Breast epithelium (tissue), 4 donors: ENCODE data around the gene ADH7. TPM values are rescaled to one million over a fixed set of nuclear protein-coding genes. Genes with fewer than 3 reads are reported as not detected.
A peak's percentile ranks its signal among the peaks of the same experiment; 100 is the strongest.

ENCODE experiments used
- DNase-seq, 2 donors: peaks; one replicate each; pipeline ENCODE4 v3.0.0-alpha.2; 2019; ENCODE audit warnings: low spot score in 2 of 2
- H3K27ac ChIP-seq, 2 donors: fragments of 200-600 bp; sonication (generic) in 1 of 2; one replicate each; pipeline ENCODE4 v1.5.1; 2016 to 2019; ENCODE audit warnings: mild to moderate bottlenecking in 1 of 2
- H3K27me3 ChIP-seq, 2 donors: fragments of 200-600 bp; sonication (generic) in 1 of 2; one replicate each; pipeline versions ENCODE4 v1.5.1 to v1.6.0; 2017 to 2019; ENCODE audit warnings: control low read depth in 1 of 2, mild to moderate bottlenecking in 1 of 2
- H3K36me3 ChIP-seq: fragments of 200-600 bp; one replicate; pipeline ENCODE4 v1.5.1; 2019
- H3K4me1 ChIP-seq, 2 donors: fragments of 200-600 bp; sonication (generic); one replicate each; pipeline ENCODE4 v1.5.1; 2016 to 2019; ENCODE audit warnings: control low read depth in 1 of 2
- H3K4me3 ChIP-seq, 3 donors: fragments of 200-600 bp; sonication (generic); 1 replicate in 2 of 3; 2 replicates in 1 of 3; pipeline ENCODE4 v1.5.1; 2016 to 2019; ENCODE audit warnings: mild to moderate bottlenecking in 3 of 3, moderate library complexity in 2 of 3
- H3K9me3 ChIP-seq, 2 donors: fragments of 200-600 bp; sonication (generic) in 1 of 2; one replicate each; pipeline ENCODE4 v1.5.1; 2016 to 2019; ENCODE audit warnings: control low read depth in 1 of 2
- POLR2A ChIP-seq: fragments of 450-650 bp; IDR thresholded peaks from one replicate; pipeline ENCODE4 v1.6.1; 2016; ENCODE audit warnings: antibody characterized with exemption, mild to moderate bottlenecking, moderate library complexity
- POLR2AphosphoS5 ChIP-seq, 3 donors: sonication (generic); formaldehyde crosslinking; IDR thresholded peaks; one replicate each; pipeline ENCODE4 v1.6.1; 2017; ENCODE audit warnings: antibody characterized with exemption in 3 of 3
- intact Hi-C: fragments of 100-400 bp; cut with DNase I; formaldehyde crosslinking; loops from one replicate; pipeline ENCODE4 v1.15.1; 2023; ENCODE audit warnings: low total_unique reads
- total RNA-seq, 3 donors: library from RNA; depleted of rRNA; stranded (reverse); fragments of >200 nt; gene quantifications; one replicate each; pipeline ENCODE4 v1.1.0, GENCODE V29; 2016
- TF ChIP-seq, protein P1 (sequence below), 3 donors: fragments of 450-650 bp; IDR thresholded peaks; one replicate each; pipeline ENCODE4 v1.5.1; 2016 to 2017; ENCODE audit warnings: antibody characterized with exemption in 3 of 3, mild to moderate bottlenecking in 3 of 3, moderate library complexity in 3 of 3

ADH7 gene
- total RNA-seq, 3 donors from 2014 or later: not detected

DNA sequence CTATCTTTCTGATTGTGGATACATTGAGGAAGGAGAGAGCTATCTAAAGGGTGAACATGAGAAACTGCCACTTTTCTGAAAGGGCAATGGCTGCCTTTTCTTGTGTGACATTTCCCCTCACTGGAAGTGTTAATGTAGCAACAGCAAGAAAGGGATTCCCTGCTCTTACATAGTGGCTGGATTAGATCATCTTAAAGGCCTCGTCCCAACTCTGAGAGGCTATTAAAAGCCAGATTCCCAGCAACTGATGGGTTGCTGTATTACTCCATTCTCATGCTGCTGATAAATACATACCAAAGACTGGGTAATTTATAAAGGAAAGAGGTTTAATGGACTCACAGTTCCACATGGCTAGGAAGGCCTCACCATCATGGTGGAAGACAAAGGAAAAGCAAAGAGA is 33.7 kb upstream of the ADH7 start:
- intact Hi-C loops: no loop called here
- H3K4me3 ChIP-seq: no peak overlapping the region
- no peak for DNase-seq
- no peaks in the 10 kb centered on the region for H3K36me3 ChIP-seq
- TF ChIP-seq POLR2AphosphoS5 (IDR thresholded peaks at IDR 0.05): no peak
- TF ChIP-seq, protein P1, sequence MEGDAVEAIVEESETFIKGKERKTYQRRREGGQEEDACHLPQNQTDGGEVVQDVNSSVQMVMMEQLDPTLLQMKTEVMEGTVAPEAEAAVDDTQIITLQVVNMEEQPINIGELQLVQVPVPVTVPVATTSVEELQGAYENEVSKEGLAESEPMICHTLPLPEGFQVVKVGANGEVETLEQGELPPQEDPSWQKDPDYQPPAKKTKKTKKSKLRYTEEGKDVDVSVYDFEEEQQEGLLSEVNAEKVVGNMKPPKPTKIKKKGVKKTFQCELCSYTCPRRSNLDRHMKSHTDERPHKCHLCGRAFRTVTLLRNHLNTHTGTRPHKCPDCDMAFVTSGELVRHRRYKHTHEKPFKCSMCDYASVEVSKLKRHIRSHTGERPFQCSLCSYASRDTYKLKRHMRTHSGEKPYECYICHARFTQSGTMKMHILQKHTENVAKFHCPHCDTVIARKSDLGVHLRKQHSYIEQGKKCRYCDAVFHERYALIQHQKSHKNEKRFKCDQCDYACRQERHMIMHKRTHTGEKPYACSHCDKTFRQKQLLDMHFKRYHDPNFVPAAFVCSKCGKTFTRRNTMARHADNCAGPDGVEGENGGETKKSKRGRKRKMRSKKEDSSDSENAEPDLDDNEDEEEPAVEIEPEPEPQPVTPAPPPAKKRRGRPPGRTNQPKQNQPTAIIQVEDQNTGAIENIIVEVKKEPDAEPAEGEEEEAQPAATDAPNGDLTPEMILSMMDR (IDR thresholded peaks at IDR 0.05): no peak
- no peak for TF ChIP-seq POLR2A
- no peak overlapping the region for H3K27ac ChIP-seq
- no peaks in the 10 kb centered on the region for H3K9me3 ChIP-seq
- H3K4me1 ChIP-seq: no peaks in the 10 kb centered on the region
- no peaks in the 10 kb centered on the region for H3K27me3 ChIP-seq

- no peaks in the 10 kb centered on the region for H3K36me3 ChIP-seq
- TF ChIP-seq, protein P1 (IDR thresholded peaks at IDR 0.05): no peak
- TF ChIP-seq POLR2A (no peak), POLR2AphosphoS5 (IDR thresholded peaks at IDR 0.05) (no peak)
- intact Hi-C loops: no loop called here
These were observed 32.7 kb upstream of the ADH7 start for GRCh38 chr4:99467887-99468286.

GRCh38 chr4:99463566-99463965 is 28.4 kb upstream of the ADH7 start:
- no peaks in the 10 kb centered on the region for H3K4me1 ChIP-seq
- no peak overlapping the region for H3K4me3 ChIP-seq
- no peak for DNase-seq
- H3K9me3 ChIP-seq: no peaks in the 10 kb centered on the region
- TF ChIP-seq, protein P1 (IDR thresholded peaks at IDR 0.05): no peak
- H3K27me3 ChIP-seq: no peaks in the 10 kb centered on the region
- intact Hi-C loops: no loop called here
- H3K36me3 ChIP-seq: no peaks in the 10 kb centered on the region
- H3K27ac ChIP-seq: no peak overlapping the region

More at GRCh38 chr4:99467887-99468286, 32.7 kb upstream of the ADH7 start:
- Histone ChIP-seq H3K4me3 (no peak overlapping the region), H3K4me1 (no peaks in the 10 kb centered on the region), H3K9me3 (no peaks in the 10 kb centered on the region), H3K27me3 (no peaks in the 10 kb centered on the region), H3K27ac (no peak overlapping the region)
- DNase-seq: no peak

DNA sequence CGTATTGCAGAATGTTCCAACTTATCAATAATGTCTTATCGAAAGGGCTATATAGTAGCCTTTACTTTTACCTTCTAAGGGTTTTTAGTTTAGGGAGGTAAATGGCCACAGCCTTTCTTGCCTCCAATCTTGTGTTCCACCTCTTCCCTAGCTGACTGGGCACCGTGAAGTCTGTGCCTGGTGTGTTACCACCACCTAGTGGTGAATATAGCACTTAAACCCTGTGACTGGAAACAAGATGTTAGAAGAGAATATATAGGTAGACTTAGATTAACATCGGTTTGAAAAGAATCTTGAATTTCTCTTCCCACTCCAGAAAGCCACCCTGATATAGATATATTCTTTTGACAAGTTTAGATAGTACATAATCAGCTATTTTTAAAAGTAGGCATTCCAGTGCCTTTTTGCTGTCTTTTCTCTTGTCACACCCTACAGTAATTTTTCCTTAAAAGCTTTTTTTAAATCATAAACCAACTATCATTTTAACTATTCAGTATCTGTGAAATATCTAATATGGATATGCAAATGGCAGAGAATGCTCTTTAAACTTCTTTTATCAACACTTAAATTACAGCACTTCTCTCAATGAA is 27.8 kb upstream of the ADH7 start:
- no peaks in the 10 kb centered on the region for H3K4me1 ChIP-seq
- no peaks in the 10 kb centered on the region for H3K27me3 ChIP-seq
- intact Hi-C loops: no loop called here
- no peak overlapping the region for H3K27ac ChIP-seq
- DNase-seq: peak in 1 of 2 donors; percentile 20
- H3K9me3 ChIP-seq: no peaks in the 10 kb centered on the region
- no peak overlapping the region for H3K4me3 ChIP-seq
- TF ChIP-seq, protein P1 (IDR thresholded peaks at IDR 0.05): peak; percentile 11 to 72 (median 56)
- TF ChIP-seq POLR2A: no peak
- no peaks in the 10 kb centered on the region for H3K36me3 ChIP-seq

DNA sequence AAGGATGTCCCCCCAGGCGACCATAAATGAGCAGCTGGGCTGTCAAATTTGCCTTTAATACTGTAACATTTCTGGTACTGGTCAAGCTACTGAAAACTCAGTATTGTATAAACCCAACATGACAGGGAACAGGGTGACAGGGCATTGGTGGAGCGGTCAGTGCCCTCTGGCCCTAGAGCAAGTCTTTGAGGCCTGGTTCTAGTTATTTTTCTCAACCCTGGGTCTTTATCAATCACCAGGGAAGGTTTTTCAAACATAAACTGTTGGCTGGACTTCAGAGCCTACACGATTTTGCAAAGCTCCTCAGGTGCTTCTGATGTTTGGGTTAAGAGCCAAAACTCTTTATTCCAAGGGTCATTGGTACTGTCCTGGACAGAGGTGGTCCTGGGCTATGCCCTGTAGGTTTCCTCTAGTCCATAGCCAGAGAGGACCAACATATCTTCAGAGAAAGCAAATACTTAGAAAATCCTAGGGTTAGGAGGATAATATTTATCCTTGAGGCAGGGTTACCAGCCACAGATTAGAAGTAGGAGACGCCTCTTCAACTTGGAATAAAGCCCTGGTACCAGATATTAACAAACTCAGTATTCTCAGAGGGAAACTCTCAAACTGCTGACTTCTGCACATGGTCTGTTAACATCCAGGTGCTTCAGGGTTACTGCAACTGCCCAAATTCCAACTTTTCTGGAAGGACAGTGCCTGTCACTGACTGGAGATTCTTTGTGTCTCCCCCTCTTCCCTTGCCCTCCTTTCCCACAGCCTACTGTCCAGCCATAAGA is 26.7 kb upstream of the ADH7 start:
- intact Hi-C loops: no loop called here
- no peaks in the 10 kb centered on the region for H3K27me3 ChIP-seq
- H3K4me1 ChIP-seq: no peaks in the 10 kb centered on the region
- no peaks in the 10 kb centered on the region for H3K36me3 ChIP-seq
- TF ChIP-seq POLR2A: no peak
- no peak for TF ChIP-seq POLR2AphosphoS5 (IDR thresholded peaks at IDR 0.05)
- TF ChIP-seq, protein P1 (IDR thresholded peaks at IDR 0.05): no peak
- no peaks in the 10 kb centered on the region for H3K9me3 ChIP-seq
- no peak for DNase-seq
- no peak overlapping the region for H3K4me3 ChIP-seq
- H3K27ac ChIP-seq: no peak overlapping the region
